Liver (tissue), 9 donors: ENCODE data around the gene ACSS2. TPM values are rescaled to one million over a fixed set of nuclear protein-coding genes. Genes with fewer than 3 reads are reported as not detected.

Source experiments
- DNase-seq: peaks from one replicate; pipeline ENCODE4 v3.0.0-alpha.2; 2017; ENCODE audit warnings: low spot score
- H3K27ac ChIP-seq, 2 donors: one replicate each; pipeline ENCODE4 v1.7.0; 2013; ENCODE audit warnings: inconsistent platforms in 2 of 2, low read length in 2 of 2, control low read depth in 1 of 2, low read depth in 1 of 2, mild to moderate bottlenecking in 1 of 2
- H3K27me3 ChIP-seq, 4 donors: one replicate each; pipeline versions ENCODE4 v1.6.1 to v1.7.0; 2013; ENCODE audit warnings: low read length in 3 of 4, inconsistent platforms in 1 of 4, mild to moderate bottlenecking in 1 of 4, moderate library complexity in 1 of 4; ENCODE audit not compliant: control insufficient read depth in 4 of 4, insufficient read depth in 4 of 4
- H3K36me3 ChIP-seq, 4 donors: one replicate each; pipeline versions ENCODE4 v1.6.1 to v1.7.0; 2013; ENCODE audit warnings: low read length in 3 of 4, mild to moderate bottlenecking in 3 of 4, low read depth in 1 of 4, moderate library complexity in 1 of 4; ENCODE audit not compliant: control insufficient read depth in 4 of 4, insufficient read depth in 3 of 4
- H3K4me1 ChIP-seq, 4 donors: one replicate each; pipeline versions ENCODE4 v1.6.1 to v1.7.0; 2013; ENCODE audit warnings: low read length in 3 of 4, mild to moderate bottlenecking in 3 of 4, moderate library complexity in 1 of 4; ENCODE audit not compliant: control insufficient read depth in 4 of 4, insufficient read depth in 4 of 4
- H3K4me3 ChIP-seq, 3 donors: one replicate each; pipeline versions ENCODE4 v1.6.1 to v1.7.0; 2013; ENCODE audit warnings: low read length in 3 of 3, control low read depth in 1 of 3, low read depth in 1 of 3, mild to moderate bottlenecking in 1 of 3
- H3K9ac ChIP-seq, 2 donors: one replicate each; pipeline ENCODE4 v1.7.0; 2013; ENCODE audit warnings: low read length in 2 of 2, mild to moderate bottlenecking in 2 of 2, moderate library complexity in 2 of 2, control low read depth in 1 of 2, low read depth in 1 of 2
- H3K9me3 ChIP-seq, 4 donors: one replicate each; pipeline versions ENCODE4 v1.6.1 to v1.7.0; 2013; ENCODE audit warnings: low read length in 3 of 4; ENCODE audit not compliant: control insufficient read depth in 4 of 4
- EGR1 ChIP-seq, 2 donors: IDR thresholded peaks; 2 replicates each; pipeline ENCODE4 v1.6.1; 2016 to 2018; ENCODE audit warnings: antibody characterized with exemption in 2 of 2, low read depth in 2 of 2
- FOXA1 ChIP-seq: IDR thresholded peaks from 2 replicates; pipeline ENCODE4 v1.6.1; 2016; ENCODE audit warnings: antibody characterized with exemption
- FOXA2 ChIP-seq: IDR thresholded peaks from 2 replicates; pipeline ENCODE4 v1.6.1; 2016; ENCODE audit warnings: antibody characterized with exemption
- GABPA ChIP-seq, 2 donors: IDR thresholded peaks in 1 of 2; conservative IDR thresholded peaks in 1 of 2; 2 replicates each; pipeline ENCODE4 v1.6.1; 2016; ENCODE audit warnings: antibody characterized with exemption in 2 of 2, mild to moderate bottlenecking in 1 of 2, moderate library complexity in 1 of 2
- HNF4A ChIP-seq, 2 donors: conservative IDR thresholded peaks; 2 replicates each; pipeline ENCODE4 v1.6.1; 2016; ENCODE audit warnings: antibody characterized with exemption in 2 of 2, mild to moderate bottlenecking in 2 of 2
- HNF4G ChIP-seq: IDR thresholded peaks from 2 replicates; pipeline ENCODE4 v1.6.1; 2016; ENCODE audit warnings: antibody characterized with exemption
- JUND ChIP-seq, 2 donors: IDR thresholded peaks; 2 replicates each; pipeline ENCODE4 v1.6.1; 2016; ENCODE audit warnings: antibody characterized with exemption in 2 of 2
- NR2F2 ChIP-seq: IDR thresholded peaks from 2 replicates; pipeline ENCODE4 v1.6.1; 2016; ENCODE audit warnings: antibody characterized with exemption
- RAD21 ChIP-seq, 2 donors: IDR thresholded peaks; 2 replicates each; pipeline ENCODE4 v1.6.1; 2016; ENCODE audit warnings: antibody characterized with exemption in 2 of 2, mild to moderate bottlenecking in 2 of 2
- REST ChIP-seq: IDR thresholded peaks from 2 replicates; pipeline ENCODE4 v1.6.1; 2016; ENCODE audit warnings: antibody characterized with exemption, mild to moderate bottlenecking
- RXRA ChIP-seq, 2 donors: IDR thresholded peaks; 2 replicates each; pipeline ENCODE4 v1.6.1; 2017 to 2018; ENCODE audit warnings: antibody characterized with exemption in 2 of 2, mild to moderate bottlenecking in 1 of 2
- SP1 ChIP-seq: IDR thresholded peaks from 2 replicates; pipeline ENCODE4 v1.6.1; 2018; ENCODE audit warnings: antibody characterized with exemption, mild to moderate bottlenecking
- TAF1 ChIP-seq: conservative IDR thresholded peaks from 2 replicates; pipeline ENCODE4 v1.6.1; 2016; ENCODE audit warnings: antibody characterized with exemption, mild to moderate bottlenecking
- YY1 ChIP-seq: IDR thresholded peaks from 2 replicates; pipeline ENCODE4 v1.6.1; 2016; ENCODE audit warnings: antibody characterized with exemption, mild to moderate bottlenecking
- WGBS: extraction: QIAGEN DNeasy Blood & Tissue Kit; methylation state at CpG from one replicate; pipeline ENCODE4 v1.1.7; 2013; 5-methylcytosine and 5-hydroxymethylcytosine counted together
- polyA plus RNA-seq, 2 donors: library from polyadenylated mRNA; stranded (reverse) in 1 of 2; unstranded in 1 of 2; fragments of 200-250 nt in 1 of 2; fragments of >200 nt in 1 of 2; fragmentation: Nextera tagmentation in 1 of 2; extraction: Ambion mirVana in 1 of 2; gene quantifications; one replicate each; pipeline versions ENCODE4 v1.2.1 to v1.2.3, GENCODE V29; 2013 to 2015
- total RNA-seq, 2 donors: library from RNA; depleted of rRNA; stranded (reverse); fragments of >200 nt; gene quantifications; one replicate each; pipeline ENCODE4 v1.2.3, GENCODE V29; 2014
- TF ChIP-seq, protein P1 (sequence below): IDR thresholded peaks from 2 replicates; pipeline ENCODE4 v1.6.1; 2016; ENCODE audit warnings: antibody characterized with exemption
- TF ChIP-seq, protein P2 (sequence below): IDR thresholded peaks from 2 replicates; pipeline ENCODE4 v1.6.1; 2016; ENCODE audit warnings: antibody characterized with exemption
- TF ChIP-seq, protein P3 (sequence below): IDR thresholded peaks from 2 replicates; pipeline ENCODE4 v1.6.1; 2016; ENCODE audit warnings: antibody characterized with exemption
- TF ChIP-seq, protein P4 (sequence below): fragments of 150-350 bp; IDR thresholded peaks from 2 replicates; pipeline ENCODE4 v1.5.1; 2017; ENCODE audit warnings: improper control_type of control experiment, low read depth, low read length; ENCODE audit not compliant: missing input control
- donor health status: healthy.
- donor health status: healthy.
- donor health status: healthy.
- donor health status: healthy.
- donor health status: healthy.

ACSS2 gene
- total and polyA plus RNA-seq, 4 donors: 29.8 to 260 (median 80.0) TPM

GRCh38 chr20:34859826-34860545, 16.4 kb upstream of the ACSS2 start:
- 96% methylated on average over 9 of the region's 9 CpGs for WGBS
- Histone ChIP-seq H3K9ac (no peak overlapping the region), H3K4me1 (no peaks in the 10 kb centered on the region), H3K27me3 (no peaks in the 10 kb centered on the region), H3K36me3 (peaks cover 4 to 11% (median 6%) of the 10 kb centered on the region in 4 donors), H3K4me3 (no peak overlapping the region), H3K9me3 (no peaks in the 10 kb centered on the region), H3K27ac (no peak overlapping the region)
- DNase-seq: no peak
- TF ChIP-seq, protein P1, sequence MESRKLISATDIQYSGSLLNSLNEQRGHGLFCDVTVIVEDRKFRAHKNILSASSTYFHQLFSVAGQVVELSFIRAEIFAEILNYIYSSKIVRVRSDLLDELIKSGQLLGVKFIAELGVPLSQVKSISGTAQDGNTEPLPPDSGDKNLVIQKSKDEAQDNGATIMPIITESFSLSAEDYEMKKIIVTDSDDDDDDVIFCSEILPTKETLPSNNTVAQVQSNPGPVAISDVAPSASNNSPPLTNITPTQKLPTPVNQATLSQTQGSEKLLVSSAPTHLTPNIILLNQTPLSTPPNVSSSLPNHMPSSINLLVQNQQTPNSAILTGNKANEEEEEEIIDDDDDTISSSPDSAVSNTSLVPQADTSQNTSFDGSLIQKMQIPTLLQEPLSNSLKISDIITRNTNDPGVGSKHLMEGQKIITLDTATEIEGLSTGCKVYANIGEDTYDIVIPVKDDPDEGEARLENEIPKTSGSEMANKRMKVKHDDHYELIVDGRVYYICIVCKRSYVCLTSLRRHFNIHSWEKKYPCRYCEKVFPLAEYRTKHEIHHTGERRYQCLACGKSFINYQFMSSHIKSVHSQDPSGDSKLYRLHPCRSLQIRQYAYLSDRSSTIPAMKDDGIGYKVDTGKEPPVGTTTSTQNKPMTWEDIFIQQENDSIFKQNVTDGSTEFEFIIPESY: no peak
- TF ChIP-seq HNF4A (conservative IDR thresholded peaks at IDR 0.05) (no peak), HNF4G (no peak), RXRA (IDR thresholded peaks at IDR 0.05) (no peak), FOXA1 (no peak), NR2F2 (no peak), FOXA2 (no peak), YY1 (no peak), RAD21 (IDR thresholded peaks at IDR 0.05) (no peak), SP1 (no peak)
- TF ChIP-seq, protein P2, sequence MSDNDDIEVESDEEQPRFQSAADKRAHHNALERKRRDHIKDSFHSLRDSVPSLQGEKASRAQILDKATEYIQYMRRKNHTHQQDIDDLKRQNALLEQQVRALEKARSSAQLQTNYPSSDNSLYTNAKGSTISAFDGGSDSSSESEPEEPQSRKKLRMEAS: no peak
- TF ChIP-seq, protein P3, sequence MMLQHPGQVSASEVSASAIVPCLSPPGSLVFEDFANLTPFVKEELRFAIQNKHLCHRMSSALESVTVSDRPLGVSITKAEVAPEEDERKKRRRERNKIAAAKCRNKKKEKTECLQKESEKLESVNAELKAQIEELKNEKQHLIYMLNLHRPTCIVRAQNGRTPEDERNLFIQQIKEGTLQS: no peak

GRCh38 chr20:34861386-34862084, 14.9 kb upstream of the ACSS2 start:
- Histone ChIP-seq H3K27ac (no peak overlapping the region), H3K9me3 (no peaks in the 10 kb centered on the region), H3K27me3 (no peaks in the 10 kb centered on the region), H3K9ac (no peak overlapping the region), H3K4me1 (no peaks in the 10 kb centered on the region), H3K4me3 (no peak overlapping the region), H3K36me3 (peaks cover 2 to 11% (median 6%) of the 10 kb centered on the region in 4 donors)
- 87% methylated on average over 7 of the region's 7 CpGs for WGBS
- no peak for TF ChIP-seq FOXA2
- TF ChIP-seq SP1: no peak
- TF ChIP-seq, protein P3: no peak
- TF ChIP-seq JUND (IDR thresholded peaks at IDR 0.05): no peak
- TF ChIP-seq, protein P2: no peak
- TF ChIP-seq TAF1: no peak
- no peak for TF ChIP-seq YY1
- TF ChIP-seq RAD21 (IDR thresholded peaks at IDR 0.05): no peak
- TF ChIP-seq FOXA1: no peak
- no peak for TF ChIP-seq REST
- no peak for TF ChIP-seq HNF4A (conservative IDR thresholded peaks at IDR 0.05)
- TF ChIP-seq HNF4G: no peak
- TF ChIP-seq RXRA (IDR thresholded peaks at IDR 0.05): no peak
- TF ChIP-seq, protein P4, sequence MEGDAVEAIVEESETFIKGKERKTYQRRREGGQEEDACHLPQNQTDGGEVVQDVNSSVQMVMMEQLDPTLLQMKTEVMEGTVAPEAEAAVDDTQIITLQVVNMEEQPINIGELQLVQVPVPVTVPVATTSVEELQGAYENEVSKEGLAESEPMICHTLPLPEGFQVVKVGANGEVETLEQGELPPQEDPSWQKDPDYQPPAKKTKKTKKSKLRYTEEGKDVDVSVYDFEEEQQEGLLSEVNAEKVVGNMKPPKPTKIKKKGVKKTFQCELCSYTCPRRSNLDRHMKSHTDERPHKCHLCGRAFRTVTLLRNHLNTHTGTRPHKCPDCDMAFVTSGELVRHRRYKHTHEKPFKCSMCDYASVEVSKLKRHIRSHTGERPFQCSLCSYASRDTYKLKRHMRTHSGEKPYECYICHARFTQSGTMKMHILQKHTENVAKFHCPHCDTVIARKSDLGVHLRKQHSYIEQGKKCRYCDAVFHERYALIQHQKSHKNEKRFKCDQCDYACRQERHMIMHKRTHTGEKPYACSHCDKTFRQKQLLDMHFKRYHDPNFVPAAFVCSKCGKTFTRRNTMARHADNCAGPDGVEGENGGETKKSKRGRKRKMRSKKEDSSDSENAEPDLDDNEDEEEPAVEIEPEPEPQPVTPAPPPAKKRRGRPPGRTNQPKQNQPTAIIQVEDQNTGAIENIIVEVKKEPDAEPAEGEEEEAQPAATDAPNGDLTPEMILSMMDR: no peak
- no peak for TF ChIP-seq NR2F2
- TF ChIP-seq, protein P1: no peak
- no peak for TF ChIP-seq GABPA (IDR thresholded peaks at IDR 0.05 in 1 of 2, conservative IDR thresholded peaks at IDR 0.05 in 1 of 2)
- no peak for TF ChIP-seq EGR1 (IDR thresholded peaks at IDR 0.05; ENCODE audit: low read depth in 2 of 2)
- no peak for DNase-seq
